K562 (cell line): Measurements from ENCODE around the gene ENTPD5. TPM values are rescaled to one million over a fixed set of nuclear protein-coding genes. Genes with fewer than 3 reads are reported as not detected.

Source experiments
- ATAC-seq: fragments of 200-7000 bp; cut with Tn5 transposase; 3 replicates; pipeline ENCODE4 v1.9.1; 2020; ENCODE audit warnings: moderate library complexity
- BruUV-seq: library from RNA; stranded (reverse); fragments of 400-500 nt; replicated peaks from 2 replicates; lab custom pipeline; 2021; lab: Mats Ljungman, UMichigan
- CTCF ChIA-PET: fragments of 300-600 bp; formaldehyde crosslinking; extraction: SDS; loops from one replicate; lab custom pipeline; 2021; ENCODE audit warnings: low intra/inter-chr PET ratio; lab: Yijun Ruan, JAX
- POLR2A ChIA-PET: fragments of 300-600, 350-650 bp; sonication (Branson Sonifier 250); formaldehyde crosslinking; extraction: SDS; loops from one replicate; lab custom pipeline; 2021; ENCODE audit warnings: antibody characterized with exemption, inconsistent platforms; lab: Yijun Ruan, JAX
- DNase-seq, 4 experiments: peaks; one replicate each; pipeline versions ENCODE4 v3.0.0 to v3.0.0-alpha.2; 2011 to 2018; ENCODE audit warnings: low spot score in 3 of 4, mixed read lengths in 3 of 4; ENCODE audit errors: extremely low read depth in 1 of 4
- FAIRE-seq: peaks from 2 replicates; lab custom pipeline; 2011; peaks lifted over from hg19 to GRCh38; lab: Jason Lieb, UNC
- H2AFZ ChIP-seq: 2 replicates; pipeline ENCODE4 v1.6.0; 2011; ENCODE audit warnings: low read depth, low read length, control low read depth, inconsistent platforms
- H3K27ac ChIP-seq: fragments of 200-600 bp; 3 replicates; pipeline ENCODE4 v1.8.0; 2011; ENCODE audit warnings: low read depth, mild to moderate bottlenecking, control low read depth, inconsistent platforms, low read length, moderate library complexity, mixed read lengths; ENCODE audit errors: extremely low read depth
- H3K27me3 ChIP-seq, 2 experiments: fragments of 300-600 bp in 1 of 2; 2 replicates in 1 of 2; 3 replicates in 1 of 2; pipeline versions ENCODE4 v1.6.0 to v1.8.0; 2011; ENCODE audit warnings: inconsistent platforms in 2 of 2, low read length in 2 of 2, mild to moderate bottlenecking in 1 of 2, mixed read lengths in 1 of 2, moderate library complexity in 1 of 2; ENCODE audit not compliant: control insufficient read depth in 2 of 2, insufficient read depth in 2 of 2
- H3K36me3 ChIP-seq: fragments of 300-600 bp; 3 replicates; pipeline ENCODE4 v1.8.0; 2011; ENCODE audit warnings: mild to moderate bottlenecking, low read length, inconsistent platforms; ENCODE audit not compliant: control insufficient read depth, insufficient read depth
- H3K4me1 ChIP-seq, 2 experiments: fragments of 200-600 bp in 1 of 2; replicated peaks in 1 of 2; 2 replicates in 1 of 2; 3 replicates in 1 of 2; pipeline versions ENCODE4 v1.5.1 to v1.8.0; 2011; ENCODE audit warnings: inconsistent platforms in 2 of 2, low read length in 2 of 2, mild to moderate bottlenecking in 1 of 2, mixed read lengths in 1 of 2, moderate library complexity in 1 of 2; ENCODE audit not compliant: control insufficient read depth in 2 of 2, insufficient read depth in 2 of 2
- H3K4me2 ChIP-seq: 2 replicates; pipeline ENCODE4 v1.6.1; 2011; ENCODE audit warnings: low read length, control low read depth, inconsistent platforms, mixed read lengths; ENCODE audit not compliant: insufficient read depth
- H3K4me3 ChIP-seq: fragments of 200-600 bp; sonication (generic), shearing (Covaris generic); 2 replicates; pipeline ENCODE4 v1.5.1; 2016; ENCODE audit warnings: control low read depth, inconsistent platforms
- H3K79me2 ChIP-seq: fragments of 200-600 bp; 3 replicates; pipeline ENCODE4 v1.8.0; 2011; ENCODE audit warnings: low read length, inconsistent platforms; ENCODE audit not compliant: control insufficient read depth, insufficient read depth
- H3K9ac ChIP-seq, 2 experiments: 2 replicates each; pipeline versions ENCODE4 v1.6.0 to v1.6.1; 2011; ENCODE audit warnings: low read depth in 2 of 2, low read length in 2 of 2, control low read depth in 1 of 2, inconsistent platforms in 1 of 2, mild to moderate bottlenecking in 1 of 2, mixed read lengths in 1 of 2; ENCODE audit not compliant: insufficient read depth in 1 of 2
- H3K9me1 ChIP-seq: one replicate; pipeline ENCODE4 v1.6.0; 2011; ENCODE audit warnings: inconsistent platforms, mild to moderate bottlenecking, low read length, moderate library complexity; ENCODE audit not compliant: control insufficient read depth, insufficient read depth
- H3K9me3 ChIP-seq: replicated peaks from 2 replicates; pipeline ENCODE4 v1.5.1; 2011; ENCODE audit warnings: low read depth, low read length, inconsistent platforms; ENCODE audit not compliant: control insufficient read depth, insufficient read depth
- H4K20me1 ChIP-seq: replicated peaks from 2 replicates; pipeline ENCODE4 v1.6.1; 2011; ENCODE audit warnings: low read length, inconsistent platforms, mixed read lengths; ENCODE audit not compliant: control insufficient read depth, insufficient read depth
- CTBP1 ChIP-seq: fragments of 450-650 bp; IDR thresholded peaks from 2 replicates; pipeline ENCODE4 v1.6.1; 2016; ENCODE audit warnings: borderline replicate concordance
- FOXJ3 ChIP-seq: sonication (generic); formaldehyde crosslinking; IDR thresholded peaks from 2 replicates; pipeline ENCODE4 v1.4.0; 2020; ENCODE audit warnings: mild to moderate bottlenecking, missing genetic modification reagents
- KAT7 ChIP-seq: sonication (generic); formaldehyde crosslinking; IDR thresholded peaks from 2 replicates; pipeline ENCODE4 v1.8.0; 2022; ENCODE audit warnings: missing genetic modification reagents, mild to moderate bottlenecking, borderline replicate concordance
- MAZ ChIP-seq, 2 experiments: fragments of 450-650 bp in 1 of 2; sonication (generic) in 1 of 2; formaldehyde crosslinking; IDR thresholded peaks in 1 of 2; conservative IDR thresholded peaks in 1 of 2; 2 replicates each; pipeline versions ENCODE4 v1.4.0 to v1.5.0; 2020; ENCODE audit warnings: mild to moderate bottlenecking in 1 of 2, missing genetic modification reagents in 1 of 2
- POLR2AphosphoS5 ChIP-seq: IDR thresholded peaks from 2 replicates; pipeline ENCODE4 v1.6.1; 2011; ENCODE audit warnings: mild to moderate bottlenecking, low read depth, low read length, moderate library complexity; ENCODE audit not compliant: control insufficient read depth, insufficient read depth
- TARDBP ChIP-seq: fragments of 450-650 bp; IDR thresholded peaks from 2 replicates; pipeline ENCODE4 v1.6.1; 2016
- TCF3 ChIP-seq: sonication (generic); formaldehyde crosslinking; IDR thresholded peaks from 2 replicates; pipeline ENCODE4 v1.4.0; 2020; ENCODE audit warnings: mild to moderate bottlenecking, missing genetic modification reagents
- TGIF2 ChIP-seq: sonication (generic); formaldehyde crosslinking; IDR thresholded peaks from 2 replicates; pipeline ENCODE4 v1.8.1; 2022; ENCODE audit warnings: mild to moderate bottlenecking, missing genetic modification reagents, moderate library complexity
- THAP12 ChIP-seq: fragments of 250-450 bp; sonication (Bioruptor Pico); IDR thresholded peaks from 2 replicates; pipeline ENCODE4 v1.9.0; 2021; ENCODE audit warnings: mild to moderate bottlenecking, inconsistent platforms
- ZBTB11 ChIP-seq, 3 experiments: fragments of 200-800 bp in 1 of 3; fragments of 250-450 bp in 1 of 3; fragments of 450-650 bp in 1 of 3; sonication (Bioruptor Pico) in 1 of 3; sonication (Bioruptor generic) in 1 of 3; formaldehyde crosslinking in 1 of 3; IDR thresholded peaks; 2 replicates each; pipeline versions ENCODE4 v1.6.1 to v1.8.0; 2016 to 2022; ENCODE audit warnings: mild to moderate bottlenecking in 2 of 3, missing genetic modification characterization in 2 of 3, missing compliant biosample characterization in 1 of 3, moderate library complexity in 1 of 3
- ZBTB12 ChIP-seq: fragments of 250-450 bp; sonication (Bioruptor Pico); IDR thresholded peaks from 2 replicates; pipeline ENCODE4 v1.4.0; 2020
- ZNF347 ChIP-seq: fragments of 450-650 bp; formaldehyde crosslinking; IDR thresholded peaks from 2 replicates; pipeline ENCODE4 v1.4.0; 2020; ENCODE audit warnings: low read depth, mild to moderate bottlenecking, moderate library complexity
- WGBS: fragments of 100-300 bp; shearing (Covaris generic); methylation state at CpG from one replicate; pipeline ENCODE4 v1.1.6; 2016; ENCODE audit warnings: low coverage, mixed read lengths; ENCODE audit not compliant: insufficient coverage; ENCODE audit errors: missing lambda C conversion rate; 5-methylcytosine and 5-hydroxymethylcytosine counted together
- in situ Hi-C: fragments of 300-500 bp; cut with MboI; formaldehyde crosslinking; loops from 4 replicates; pipeline ENCODE4 v1.15.0; 2018; ENCODE audit warnings: inconsistent platforms, mixed read lengths
- intact Hi-C: fragments of 100-400 bp; cut with micrococcal nuclease; formaldehyde crosslinking; loops from 2 replicates; pipeline ENCODE4 v1.14.2; 2022
- polyA plus RNA-seq, 8 experiments: library from polyadenylated mRNA; depleted of rRNA in 4 of 8; stranded (reverse) in 5 of 8; unstranded in 3 of 8; fragments of >200 nt; fragmentation: Nextera tagmentation in 2 of 8; fragmentation: Illumina TruSeq in 1 of 8; extraction: Ambion mirVana in 2 of 8; extraction: Trizol in 1 of 8; gene quantifications; 2 replicates each; pipeline versions ENCODE4 v1.2.1 to v1.2.3, GENCODE V29; 2011 to 2014; ENCODE audit warnings: inconsistent platforms in 1 of 8, missing spikeins in 1 of 8
- total RNA-seq, 7 experiments: library from RNA; depleted of rRNA in 6 of 7; stranded (reverse); fragments of >200 nt in 6 of 7; fragmentation: Illumina TruSeq in 2 of 7; extraction: Trizol in 2 of 7; gene quantifications; 2 replicates each; pipeline versions ENCODE4 v1.2.1 to v1.2.3, GENCODE V29; 2011 to 2021; ENCODE audit warnings: low replicate concordance in 1 of 7

Gene ENTPD5
- total and polyA plus RNA-seq, 9 of the 15 experiments (the other 6 are each of a cell fraction or from before 2014, with no cell fraction given) = 2.7 to 15.3 (median 10.3) TPM

GRCh38 chr14:73949752-73950734, 69.0 kb downstream of the ENTPD5 start, which contains the start of the genes COQ6 and FAM161B:
Gene COQ6, plus strand, starts transcription at chr14:73950302. Its CDS starts 31 bp downstream, at chr14:73950333.
Gene FAM161B, minus strand, starts transcription at chr14:73950094. Its CDS starts 68 bp downstream, at chr14:73950026.
- DNase-seq = peak; percentile 76 to 95 (median 80)
- in situ Hi-C loops = no loop called here
- ChIA-PET POLR2A (interaction anchor here (0.9 kb wide), 2 partner anchors 15 to 346 kb away, joined by 3 read pairs; no protein-coding TSS in a partner anchor), CTCF (no interaction called here)
- Histone ChIP-seq H3K4me3 (peak within 1 kb of the TSS; percentile 64), H3K9me3 (no peaks in the 10 kb centered on the region), H3K27me3 (no peaks in the 10 kb centered on the region), H3K27ac (peak within 1 kb of the TSS; percentile 94), H2AFZ (peak within 1 kb of the TSS; percentile 99), H3K9ac (peak within 1 kb of the TSS; percentile 90 to 98), H3K4me1 (peaks cover 0 to 3% of the 10 kb centered on the region in 2 experiments; a peak in 2 of 5 replicates), H4K20me1 (no peaks in the 10 kb centered on the region), H3K36me3 (peaks cover 12% of the 10 kb centered on the region; the same call in 2 of the 3 replicates), H3K4me2 (peak within 1 kb of the TSS; percentile 92), H3K79me2 (peaks cover 8% of the 10 kb centered on the region; the same call in 2 of the 3 replicates), H3K9me1 (peaks cover 3% of the 10 kb centered on the region)
- WGBS = under 1% methylated on average over 51 of the region's 70 CpGs
- peak; percentile 98 for FAIRE-seq
- intact Hi-C loops = loop anchor here (5.0 to 10.0 kb wide), 2 partner anchors 67 to 115 kb away; partner anchors contain the start of genes BBOF1 and ENTPD5
- no TSS peak for BruUV-seq
- ATAC-seq = peak; percentile 96
- TF ChIP-seq TGIF2 (no peak; the same call in 1 of the 2 replicates), THAP12 (CRISPR knock-in tag) (0 out of 2 replicates have a peak, but pooled peaks have one; percentile 66), MAZ (CRISPR knock-in tag; conservative IDR thresholded peaks at IDR 0.05 in 1 of 2, IDR thresholded peaks at IDR 0.05 in 1 of 2) (peak in 1 of 2 experiments; percentile 56), KAT7 (CRISPR knock-in tag) (no peak), POLR2AphosphoS5 (peak; percentile 57; the same call in 1 of the 2 replicates), TARDBP (no peak), FOXJ3 (CRISPR knock-in tag) (no peak), ZBTB11 (CRISPR knock-in tag; IDR thresholded peaks at IDR 0.05) (peak in 1 of 3 experiments; percentile 70; a peak in 2 of 6 replicates), CTBP1 (peak; percentile 62), ZBTB12 (CRISPR knock-in tag) (peak; percentile 65), ZNF347 (no peak), TCF3 (CRISPR knock-in tag) (no peak)
